ENCODE measurements around the gene FNDC3B.

GRCh38 chr3:172190980-172191379, 151.6 kb downstream of the FNDC3B start:
- no peak for TF ChIP-seq YY1 (IDR thresholded peaks at IDR 0.05; ENCODE audit: low read depth)
- TF ChIP-seq NFIC (IDR thresholded peaks at IDR 0.05) = no peak
- no peak for TF ChIP-seq CEBPB (IDR thresholded peaks at IDR 0.05)

All from Ishikawa (cell line).